Chondrocyte (in vitro differentiated cells): ENCODE data around the gene LUZP2. TPM values are rescaled to one million over a fixed set of nuclear protein-coding genes. Genes with fewer than 3 reads are reported as not detected.

Experiments used
- DNase-seq: peaks from one replicate; pipeline ENCODE4 v3.0.0; 2021; ENCODE audit warnings: mixed read lengths, low spot score
- H3K27ac Mint-ChIP-seq: one replicate; pipeline ENCODE4 v1.8.0; 2021; ENCODE audit warnings: mild to moderate bottlenecking, moderate library complexity, mixed read lengths; ENCODE audit not compliant: unreplicated experiment
- H3K27me3 Mint-ChIP-seq: 2 replicates; pipeline ENCODE4 v1.8.0; 2021; ENCODE audit warnings: low read depth, mixed read lengths
- H3K36me3 Mint-ChIP-seq: 2 replicates; pipeline ENCODE4 v1.8.0; 2021; ENCODE audit warnings: low read depth, mixed read lengths
- H3K4me1 Mint-ChIP-seq: 2 replicates; pipeline ENCODE4 v1.8.0; 2021; ENCODE audit warnings: low read depth, mild to moderate bottlenecking, mixed read lengths
- H3K4me3 Mint-ChIP-seq: one replicate; pipeline ENCODE4 v1.8.0; 2021; ENCODE audit warnings: mild to moderate bottlenecking, moderate library complexity, mixed read lengths; ENCODE audit not compliant: unreplicated experiment
- H3K9me3 Mint-ChIP-seq: 2 replicates; pipeline ENCODE4 v1.8.0; 2021; ENCODE audit warnings: low read depth, mixed read lengths
- total RNA-seq: library from RNA; stranded (reverse); gene quantifications from 3 replicates; pipeline ENCODE4 v1.2.1, GENCODE V29; 2021
- TF ChIP-seq, protein P1 (sequence below): fragments of 200-600 bp; sonication (generic); IDR thresholded peaks from 2 replicates; pipeline ENCODE4 v1.5.0; 2021; ENCODE audit warnings: antibody characterized with exemption, mild to moderate bottlenecking, moderate library complexity

The LUZP2 gene
- total RNA-seq, 1 donor from 2014 or later, result 13.9 TPM

DNA sequence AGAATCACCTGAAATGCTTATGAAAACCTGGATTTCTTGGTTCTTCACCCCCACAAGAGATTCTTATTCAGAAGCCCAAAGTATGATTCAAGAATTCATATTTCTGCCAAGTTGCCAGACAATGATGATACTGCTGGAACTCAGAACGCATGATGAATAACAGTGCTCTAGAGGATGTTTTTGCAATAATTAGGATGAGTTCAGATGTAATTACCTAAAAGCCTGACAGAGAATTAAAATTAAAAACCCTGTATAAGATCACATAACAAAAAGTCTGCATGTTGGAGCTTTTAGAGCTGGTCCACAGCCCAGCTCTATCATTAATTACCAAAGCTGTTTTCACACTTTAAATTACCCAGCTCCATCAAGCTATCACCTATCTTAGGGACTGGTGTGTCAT is 211.8 kb downstream of the LUZP2 start:
- Mint-ChIP-seq H3K4me1 (peaks cover 3% of the 10 kb centered on the region), H3K27ac (no peak overlapping the region), H3K27me3 (no peaks in the 10 kb centered on the region), H3K9me3 (no peaks in the 10 kb centered on the region), H3K36me3 (peaks cover 3% of the 10 kb centered on the region), H3K4me3 (no peak overlapping the region)
- TF ChIP-seq, protein P1, sequence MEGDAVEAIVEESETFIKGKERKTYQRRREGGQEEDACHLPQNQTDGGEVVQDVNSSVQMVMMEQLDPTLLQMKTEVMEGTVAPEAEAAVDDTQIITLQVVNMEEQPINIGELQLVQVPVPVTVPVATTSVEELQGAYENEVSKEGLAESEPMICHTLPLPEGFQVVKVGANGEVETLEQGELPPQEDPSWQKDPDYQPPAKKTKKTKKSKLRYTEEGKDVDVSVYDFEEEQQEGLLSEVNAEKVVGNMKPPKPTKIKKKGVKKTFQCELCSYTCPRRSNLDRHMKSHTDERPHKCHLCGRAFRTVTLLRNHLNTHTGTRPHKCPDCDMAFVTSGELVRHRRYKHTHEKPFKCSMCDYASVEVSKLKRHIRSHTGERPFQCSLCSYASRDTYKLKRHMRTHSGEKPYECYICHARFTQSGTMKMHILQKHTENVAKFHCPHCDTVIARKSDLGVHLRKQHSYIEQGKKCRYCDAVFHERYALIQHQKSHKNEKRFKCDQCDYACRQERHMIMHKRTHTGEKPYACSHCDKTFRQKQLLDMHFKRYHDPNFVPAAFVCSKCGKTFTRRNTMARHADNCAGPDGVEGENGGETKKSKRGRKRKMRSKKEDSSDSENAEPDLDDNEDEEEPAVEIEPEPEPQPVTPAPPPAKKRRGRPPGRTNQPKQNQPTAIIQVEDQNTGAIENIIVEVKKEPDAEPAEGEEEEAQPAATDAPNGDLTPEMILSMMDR, result no peak
- DNase-seq, result no peak

DNA sequence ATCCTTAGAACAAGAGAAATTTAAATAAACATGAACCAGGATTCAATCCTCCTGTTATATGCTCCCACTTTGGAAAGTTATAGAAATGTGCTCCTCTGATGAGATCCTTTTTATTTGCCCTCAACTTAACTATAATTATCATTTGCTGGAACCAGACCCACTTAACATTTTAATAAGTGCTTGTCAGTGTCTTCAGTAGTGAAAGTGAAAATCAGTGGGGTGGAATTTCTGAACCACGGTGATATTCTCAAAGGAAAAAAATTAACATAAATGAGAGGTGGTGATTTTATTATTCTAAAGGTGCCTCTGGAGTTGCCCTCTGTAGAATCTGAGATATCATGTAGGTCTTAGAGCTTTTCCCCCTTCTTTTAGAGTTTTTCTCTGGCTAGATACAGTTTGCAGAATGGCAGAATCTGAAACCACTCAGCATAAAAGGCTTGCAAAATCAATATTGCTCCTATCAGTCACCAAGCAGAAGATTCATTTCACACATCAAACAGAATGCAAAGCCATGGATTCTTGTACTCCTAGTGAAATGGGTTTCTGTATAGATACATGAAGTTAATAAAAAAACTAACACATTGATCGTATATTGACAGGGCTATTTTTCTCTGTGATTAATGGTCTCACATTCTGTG is 213.2 kb downstream of the LUZP2 start:
- Mint-ChIP-seq H3K4me3 (no peak overlapping the region), H3K36me3 (peaks cover 3% of the 10 kb centered on the region), H3K27me3 (no peaks in the 10 kb centered on the region), H3K9me3 (no peaks in the 10 kb centered on the region), H3K27ac (no peak overlapping the region), H3K4me1 (peaks cover 3% of the 10 kb centered on the region)
- TF ChIP-seq, protein P1, result no peak
- no peak for DNase-seq

DNA sequence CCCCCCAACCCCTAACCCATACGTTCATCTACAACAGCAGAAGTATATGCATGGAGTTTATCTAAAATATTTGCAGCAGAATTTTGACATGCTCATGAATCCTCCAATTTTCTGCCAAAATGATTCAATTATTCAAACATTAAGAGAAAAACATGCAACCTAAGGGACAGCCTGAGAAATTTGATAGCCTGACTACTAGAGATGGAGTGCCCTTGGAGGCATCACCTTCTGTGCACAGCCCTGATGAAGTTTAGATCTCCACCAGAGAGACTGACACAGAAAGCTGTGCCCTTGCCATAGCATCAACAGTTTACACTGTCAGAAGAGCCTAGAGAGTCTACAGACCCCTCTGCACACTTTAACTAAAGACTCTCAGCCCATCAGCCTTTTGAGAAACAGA is 217.7 kb downstream of the LUZP2 start:
- no peak for DNase-seq
- H3K36me3 Mint-ChIP-seq, result no peaks in the 10 kb centered on the region
- no peaks in the 10 kb centered on the region for H3K4me1 Mint-ChIP-seq
- H3K9me3 Mint-ChIP-seq, result peaks cover 4% of the 10 kb centered on the region
- no peak overlapping the region for H3K4me3 Mint-ChIP-seq
- H3K27ac Mint-ChIP-seq, result no peak overlapping the region
- H3K27me3 Mint-ChIP-seq, result no peaks in the 10 kb centered on the region
- TF ChIP-seq, protein P1, result no peak

DNA sequence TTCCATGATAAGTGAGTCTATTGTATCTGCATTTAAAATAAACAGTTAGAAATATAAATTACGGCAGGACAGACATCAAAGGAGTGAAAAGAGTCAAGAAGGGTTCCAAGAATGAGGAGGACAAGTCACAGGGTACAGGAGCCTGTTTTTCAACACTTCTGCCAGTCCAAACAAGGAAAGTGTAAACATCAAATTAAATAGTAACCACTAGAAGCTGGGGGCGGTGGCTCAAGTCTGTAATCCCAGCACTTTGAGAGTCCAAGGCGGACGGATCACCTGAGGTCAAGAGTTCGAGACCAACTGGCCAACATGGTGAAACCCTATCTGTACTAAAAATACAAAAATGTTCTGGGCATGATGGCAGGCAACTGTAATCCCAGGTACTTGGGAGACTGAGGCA is 219.6 kb downstream of the LUZP2 start:
- Mint-ChIP-seq H3K9me3 (peaks cover 4% of the 10 kb centered on the region), H3K4me1 (no peaks in the 10 kb centered on the region), H3K36me3 (no peaks in the 10 kb centered on the region), H3K27me3 (no peaks in the 10 kb centered on the region), H3K4me3 (no peak overlapping the region), H3K27ac (no peak overlapping the region)
- TF ChIP-seq, protein P1, result no peak
- no peak for DNase-seq

DNA sequence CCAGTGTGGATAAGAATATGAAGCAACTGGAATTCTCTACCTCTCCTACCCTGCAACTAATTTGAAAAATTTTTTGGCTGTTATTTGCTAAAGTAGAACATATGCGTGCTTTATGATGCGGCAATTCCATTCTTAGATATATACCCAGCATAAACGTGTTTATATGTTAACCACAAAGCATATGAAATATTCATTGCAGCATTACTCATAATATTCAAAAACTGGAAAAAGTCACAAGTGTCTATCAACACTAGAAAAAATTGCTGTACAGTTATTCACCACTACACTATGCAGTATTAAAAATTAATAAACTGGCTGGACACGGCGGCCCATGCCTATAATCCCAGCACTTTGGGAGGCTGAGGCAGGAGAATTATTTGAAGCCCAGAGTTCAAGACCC is 226.4 kb downstream of the LUZP2 start:
- DNase-seq, result no peak
- H3K27me3 Mint-ChIP-seq, result no peaks in the 10 kb centered on the region
- no peak overlapping the region for H3K4me3 Mint-ChIP-seq
- TF ChIP-seq, protein P1, result no peak
- no peaks in the 10 kb centered on the region for H3K9me3 Mint-ChIP-seq
- no peak overlapping the region for H3K27ac Mint-ChIP-seq
- no peaks in the 10 kb centered on the region for H3K4me1 Mint-ChIP-seq
- H3K36me3 Mint-ChIP-seq, result no peaks in the 10 kb centered on the region
